Liver (tissue), 9 donors: ENCODE data around the gene CHKB. TPM values are rescaled to one million over a fixed set of nuclear protein-coding genes. Genes with fewer than 3 reads are reported as not detected.

ENCODE experiments used
- DNase-seq: peaks from one replicate; pipeline ENCODE4 v3.0.0-alpha.2; 2017; ENCODE audit warnings: low spot score
- H3K27ac ChIP-seq, 2 donors: one replicate each; pipeline ENCODE4 v1.7.0; 2013; ENCODE audit warnings: inconsistent platforms in 2 of 2, low read length in 2 of 2, control low read depth in 1 of 2, low read depth in 1 of 2, mild to moderate bottlenecking in 1 of 2
- H3K27me3 ChIP-seq, 4 donors: one replicate each; pipeline versions ENCODE4 v1.6.1 to v1.7.0; 2013; ENCODE audit warnings: low read length in 3 of 4, inconsistent platforms in 1 of 4, mild to moderate bottlenecking in 1 of 4, moderate library complexity in 1 of 4; ENCODE audit not compliant: control insufficient read depth in 4 of 4, insufficient read depth in 4 of 4
- H3K36me3 ChIP-seq, 4 donors: one replicate each; pipeline versions ENCODE4 v1.6.1 to v1.7.0; 2013; ENCODE audit warnings: low read length in 3 of 4, mild to moderate bottlenecking in 3 of 4, low read depth in 1 of 4, moderate library complexity in 1 of 4; ENCODE audit not compliant: control insufficient read depth in 4 of 4, insufficient read depth in 3 of 4
- H3K4me1 ChIP-seq, 4 donors: one replicate each; pipeline versions ENCODE4 v1.6.1 to v1.7.0; 2013; ENCODE audit warnings: low read length in 3 of 4, mild to moderate bottlenecking in 3 of 4, moderate library complexity in 1 of 4; ENCODE audit not compliant: control insufficient read depth in 4 of 4, insufficient read depth in 4 of 4
- H3K4me3 ChIP-seq, 3 donors: one replicate each; pipeline versions ENCODE4 v1.6.1 to v1.7.0; 2013; ENCODE audit warnings: low read length in 3 of 3, control low read depth in 1 of 3, low read depth in 1 of 3, mild to moderate bottlenecking in 1 of 3
- H3K9ac ChIP-seq, 2 donors: one replicate each; pipeline ENCODE4 v1.7.0; 2013; ENCODE audit warnings: low read length in 2 of 2, mild to moderate bottlenecking in 2 of 2, moderate library complexity in 2 of 2, control low read depth in 1 of 2, low read depth in 1 of 2
- H3K9me3 ChIP-seq, 4 donors: one replicate each; pipeline versions ENCODE4 v1.6.1 to v1.7.0; 2013; ENCODE audit warnings: low read length in 3 of 4; ENCODE audit not compliant: control insufficient read depth in 4 of 4
- FOXA1 ChIP-seq: IDR thresholded peaks from 2 replicates; pipeline ENCODE4 v1.6.1; 2016; ENCODE audit warnings: antibody characterized with exemption
- GABPA ChIP-seq, 2 donors: IDR thresholded peaks in 1 of 2; conservative IDR thresholded peaks in 1 of 2; 2 replicates each; pipeline ENCODE4 v1.6.1; 2016; ENCODE audit warnings: antibody characterized with exemption in 2 of 2, mild to moderate bottlenecking in 1 of 2, moderate library complexity in 1 of 2
- HNF4A ChIP-seq, 2 donors: conservative IDR thresholded peaks; 2 replicates each; pipeline ENCODE4 v1.6.1; 2016; ENCODE audit warnings: antibody characterized with exemption in 2 of 2, mild to moderate bottlenecking in 2 of 2
- MAX ChIP-seq: IDR thresholded peaks from 2 replicates; pipeline ENCODE4 v1.6.1; 2016; ENCODE audit warnings: antibody characterized with exemption
- NR2F2 ChIP-seq: IDR thresholded peaks from 2 replicates; pipeline ENCODE4 v1.6.1; 2016; ENCODE audit warnings: antibody characterized with exemption
- RAD21 ChIP-seq, 2 donors: IDR thresholded peaks; 2 replicates each; pipeline ENCODE4 v1.6.1; 2016; ENCODE audit warnings: antibody characterized with exemption in 2 of 2, mild to moderate bottlenecking in 2 of 2
- RXRA ChIP-seq, 2 donors: IDR thresholded peaks; 2 replicates each; pipeline ENCODE4 v1.6.1; 2017 to 2018; ENCODE audit warnings: antibody characterized with exemption in 2 of 2, mild to moderate bottlenecking in 1 of 2
- SP1 ChIP-seq: IDR thresholded peaks from 2 replicates; pipeline ENCODE4 v1.6.1; 2018; ENCODE audit warnings: antibody characterized with exemption, mild to moderate bottlenecking
- YY1 ChIP-seq: IDR thresholded peaks from 2 replicates; pipeline ENCODE4 v1.6.1; 2016; ENCODE audit warnings: antibody characterized with exemption, mild to moderate bottlenecking
- ZBTB33 ChIP-seq: IDR thresholded peaks from 2 replicates; pipeline ENCODE4 v1.6.1; 2016; ENCODE audit warnings: antibody characterized with exemption
- WGBS: extraction: QIAGEN DNeasy Blood & Tissue Kit; methylation state at CpG from one replicate; pipeline ENCODE4 v1.1.7; 2013; 5-methylcytosine and 5-hydroxymethylcytosine counted together
- polyA plus RNA-seq, 2 donors: library from polyadenylated mRNA; stranded (reverse) in 1 of 2; unstranded in 1 of 2; fragments of 200-250 nt in 1 of 2; fragments of >200 nt in 1 of 2; fragmentation: Nextera tagmentation in 1 of 2; extraction: Ambion mirVana in 1 of 2; gene quantifications; one replicate each; pipeline versions ENCODE4 v1.2.1 to v1.2.3, GENCODE V29; 2013 to 2015
- total RNA-seq, 2 donors: library from RNA; depleted of rRNA; stranded (reverse); fragments of >200 nt; gene quantifications; one replicate each; pipeline ENCODE4 v1.2.3, GENCODE V29; 2014
- TF ChIP-seq, protein P1 (sequence below): IDR thresholded peaks from 2 replicates; pipeline ENCODE4 v1.6.1; 2016; ENCODE audit warnings: antibody characterized with exemption
- TF ChIP-seq, protein P2 (sequence below): IDR thresholded peaks from 2 replicates; pipeline ENCODE4 v1.6.1; 2016; ENCODE audit warnings: antibody characterized with exemption, mild to moderate bottlenecking
- donor health status: healthy.
- donor health status: healthy.
- donor health status: healthy.
- donor health status: healthy.
- donor health status: healthy.

CHKB gene
- total and polyA plus RNA-seq, 4 donors: 17.9 to 24.2 (median 20.6) TPM

GRCh38 chr22:50605613-50606074 is 23.0 kb upstream of the CHKB start:
- WGBS: 84% methylated on average over 20 of the region's 20 CpGs
- TF ChIP-seq GABPA (IDR thresholded peaks at IDR 0.05 in 1 of 2, conservative IDR thresholded peaks at IDR 0.05 in 1 of 2) (no peak), RAD21 (IDR thresholded peaks at IDR 0.05) (no peak), ZBTB33 (no peak), YY1 (no peak), FOXA1 (no peak), RXRA (IDR thresholded peaks at IDR 0.05) (no peak), HNF4A (conservative IDR thresholded peaks at IDR 0.05) (no peak), MAX (no peak), NR2F2 (no peak), SP1 (no peak)
- TF ChIP-seq, protein P1, sequence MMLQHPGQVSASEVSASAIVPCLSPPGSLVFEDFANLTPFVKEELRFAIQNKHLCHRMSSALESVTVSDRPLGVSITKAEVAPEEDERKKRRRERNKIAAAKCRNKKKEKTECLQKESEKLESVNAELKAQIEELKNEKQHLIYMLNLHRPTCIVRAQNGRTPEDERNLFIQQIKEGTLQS: no peak
- TF ChIP-seq, protein P2, sequence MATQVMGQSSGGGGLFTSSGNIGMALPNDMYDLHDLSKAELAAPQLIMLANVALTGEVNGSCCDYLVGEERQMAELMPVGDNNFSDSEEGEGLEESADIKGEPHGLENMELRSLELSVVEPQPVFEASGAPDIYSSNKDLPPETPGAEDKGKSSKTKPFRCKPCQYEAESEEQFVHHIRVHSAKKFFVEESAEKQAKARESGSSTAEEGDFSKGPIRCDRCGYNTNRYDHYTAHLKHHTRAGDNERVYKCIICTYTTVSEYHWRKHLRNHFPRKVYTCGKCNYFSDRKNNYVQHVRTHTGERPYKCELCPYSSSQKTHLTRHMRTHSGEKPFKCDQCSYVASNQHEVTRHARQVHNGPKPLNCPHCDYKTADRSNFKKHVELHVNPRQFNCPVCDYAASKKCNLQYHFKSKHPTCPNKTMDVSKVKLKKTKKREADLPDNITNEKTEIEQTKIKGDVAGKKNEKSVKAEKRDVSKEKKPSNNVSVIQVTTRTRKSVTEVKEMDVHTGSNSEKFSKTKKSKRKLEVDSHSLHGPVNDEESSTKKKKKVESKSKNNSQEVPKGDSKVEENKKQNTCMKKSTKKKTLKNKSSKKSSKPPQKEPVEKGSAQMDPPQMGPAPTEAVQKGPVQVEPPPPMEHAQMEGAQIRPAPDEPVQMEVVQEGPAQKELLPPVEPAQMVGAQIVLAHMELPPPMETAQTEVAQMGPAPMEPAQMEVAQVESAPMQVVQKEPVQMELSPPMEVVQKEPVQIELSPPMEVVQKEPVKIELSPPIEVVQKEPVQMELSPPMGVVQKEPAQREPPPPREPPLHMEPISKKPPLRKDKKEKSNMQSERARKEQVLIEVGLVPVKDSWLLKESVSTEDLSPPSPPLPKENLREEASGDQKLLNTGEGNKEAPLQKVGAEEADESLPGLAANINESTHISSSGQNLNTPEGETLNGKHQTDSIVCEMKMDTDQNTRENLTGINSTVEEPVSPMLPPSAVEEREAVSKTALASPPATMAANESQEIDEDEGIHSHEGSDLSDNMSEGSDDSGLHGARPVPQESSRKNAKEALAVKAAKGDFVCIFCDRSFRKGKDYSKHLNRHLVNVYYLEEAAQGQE: no peak
- H3K27ac ChIP-seq: no peak overlapping the region
- peaks cover 0 to 4% (median 1%) of the 10 kb centered on the region in 4 donors for H3K4me1 ChIP-seq
- no peaks in the 10 kb centered on the region for H3K9me3 ChIP-seq
- peaks cover 0 to 8% (median 3%) of the 10 kb centered on the region in 4 donors for H3K27me3 ChIP-seq
- H3K9ac ChIP-seq: no peak overlapping the region
- H3K36me3 ChIP-seq: no peaks in the 10 kb centered on the region
- DNase-seq: no peak
- H3K4me3 ChIP-seq: no peak overlapping the region

DNA sequence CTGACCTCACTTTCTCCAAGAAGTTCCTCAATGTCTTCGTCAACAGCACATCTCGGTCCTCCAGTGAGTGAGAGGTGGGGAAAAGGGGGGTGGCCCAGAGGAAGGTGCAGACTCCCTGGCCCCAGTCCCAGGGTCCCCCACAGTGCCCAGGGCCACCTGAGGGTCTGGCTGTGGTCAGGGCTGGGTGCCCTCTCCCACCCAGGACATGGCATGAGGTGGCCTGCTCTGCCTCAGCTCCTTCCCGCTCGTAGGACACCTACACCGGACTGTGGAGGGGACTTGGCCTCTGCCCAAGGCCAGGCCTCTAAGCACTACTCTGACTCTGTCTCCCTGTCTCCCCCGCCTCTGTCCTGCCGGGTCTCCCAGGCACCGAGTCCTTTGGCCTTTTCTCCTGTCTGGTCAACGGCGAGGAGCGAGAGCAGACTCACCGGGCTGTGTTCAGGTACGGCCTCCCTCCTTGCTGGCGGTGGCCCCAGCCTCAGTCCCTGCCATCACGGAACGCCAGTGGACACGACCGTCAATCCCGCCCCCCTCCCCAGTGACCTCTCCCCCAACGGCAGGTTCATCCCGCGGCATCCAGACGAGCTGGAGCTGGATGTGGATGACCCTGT is 22.5 kb upstream of the CHKB start:
- no peak overlapping the region for H3K9ac ChIP-seq
- H3K4me3 ChIP-seq: no peak overlapping the region
- H3K4me1 ChIP-seq: peaks cover 0 to 6% (median 2%) of the 10 kb centered on the region in 4 donors
- no peaks in the 10 kb centered on the region for H3K36me3 ChIP-seq
- 78% methylated on average over 23 of the region's 23 CpGs for WGBS
- no peak for TF ChIP-seq SP1
- TF ChIP-seq RXRA (IDR thresholded peaks at IDR 0.05): no peak
- TF ChIP-seq FOXA1: no peak
- no peaks in the 10 kb centered on the region for H3K9me3 ChIP-seq
- DNase-seq: no peak
- H3K27me3 ChIP-seq: peaks cover 0 to 10% (median 3%) of the 10 kb centered on the region in 4 donors
- no peak overlapping the region for H3K27ac ChIP-seq
